Measurements from ENCODE around the gene GPR137.

DNA sequence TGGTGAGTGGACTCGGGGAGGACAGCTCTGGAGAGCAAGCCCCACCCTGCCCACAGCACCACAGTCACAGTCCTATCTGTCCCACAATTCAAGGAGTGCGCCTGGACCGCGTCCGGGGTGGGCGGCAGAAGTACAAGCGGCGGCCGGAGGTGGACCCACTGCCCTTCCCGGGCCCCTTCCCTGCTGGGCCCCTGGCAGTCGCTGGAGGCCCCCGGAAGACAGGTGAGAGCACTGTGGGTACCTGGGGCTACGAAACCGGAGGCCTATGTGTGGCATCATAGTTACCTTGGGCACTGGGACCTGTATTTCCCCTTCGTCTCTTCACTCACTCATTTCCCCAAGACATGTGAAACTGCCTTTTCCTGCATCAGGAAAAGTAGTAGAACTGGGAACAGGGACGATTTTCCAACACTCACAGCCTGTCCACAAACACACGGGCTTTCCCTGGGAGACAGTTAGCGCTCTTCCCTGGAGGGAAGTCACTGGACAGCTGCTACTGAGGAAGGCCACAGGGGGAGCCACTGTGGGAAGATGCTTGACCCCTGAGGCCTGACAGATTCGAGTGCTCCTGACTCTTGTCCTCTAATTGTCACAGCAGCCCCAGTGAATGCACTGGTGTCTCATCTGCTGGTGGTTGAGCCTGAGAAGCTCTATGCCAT lies 28.6 kb downstream of the GPR137 start:
- TF ChIP-seq, protein P1, sequence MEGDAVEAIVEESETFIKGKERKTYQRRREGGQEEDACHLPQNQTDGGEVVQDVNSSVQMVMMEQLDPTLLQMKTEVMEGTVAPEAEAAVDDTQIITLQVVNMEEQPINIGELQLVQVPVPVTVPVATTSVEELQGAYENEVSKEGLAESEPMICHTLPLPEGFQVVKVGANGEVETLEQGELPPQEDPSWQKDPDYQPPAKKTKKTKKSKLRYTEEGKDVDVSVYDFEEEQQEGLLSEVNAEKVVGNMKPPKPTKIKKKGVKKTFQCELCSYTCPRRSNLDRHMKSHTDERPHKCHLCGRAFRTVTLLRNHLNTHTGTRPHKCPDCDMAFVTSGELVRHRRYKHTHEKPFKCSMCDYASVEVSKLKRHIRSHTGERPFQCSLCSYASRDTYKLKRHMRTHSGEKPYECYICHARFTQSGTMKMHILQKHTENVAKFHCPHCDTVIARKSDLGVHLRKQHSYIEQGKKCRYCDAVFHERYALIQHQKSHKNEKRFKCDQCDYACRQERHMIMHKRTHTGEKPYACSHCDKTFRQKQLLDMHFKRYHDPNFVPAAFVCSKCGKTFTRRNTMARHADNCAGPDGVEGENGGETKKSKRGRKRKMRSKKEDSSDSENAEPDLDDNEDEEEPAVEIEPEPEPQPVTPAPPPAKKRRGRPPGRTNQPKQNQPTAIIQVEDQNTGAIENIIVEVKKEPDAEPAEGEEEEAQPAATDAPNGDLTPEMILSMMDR (IDR thresholded peaks at IDR 0.05; ENCODE audit: low read depth, low read length) = peak; percentile 39
- TF ChIP-seq POLR2A (IDR thresholded peaks at IDR 0.05; ENCODE audit: extremely low read depth, insufficient read length) (no peak), MYC (IDR thresholded peaks at IDR 0.05; ENCODE audit: low read depth, low read length) (no peak)
- TF ChIP-seq, protein P2, sequence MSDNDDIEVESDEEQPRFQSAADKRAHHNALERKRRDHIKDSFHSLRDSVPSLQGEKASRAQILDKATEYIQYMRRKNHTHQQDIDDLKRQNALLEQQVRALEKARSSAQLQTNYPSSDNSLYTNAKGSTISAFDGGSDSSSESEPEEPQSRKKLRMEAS (IDR thresholded peaks at IDR 0.05; ENCODE audit: low read depth, low read length) = no peak

Data from NB4 (cell line).